Trophoblast cell (in vitro differentiated cells and primary cell): ENCODE measurements around the gene DLEC1.

Experiments used
- DNase-seq, 2 donors: peaks; one replicate each; pipeline ENCODE4 v3.0.0-alpha.2; 2016
- H2AFZ ChIP-seq: 2 replicates; pipeline ENCODE4 v1.6.1; 2013; ENCODE audit warnings: low read length, moderate library complexity, mild to moderate bottlenecking; ENCODE audit not compliant: insufficient read depth, poor library complexity
- H2AK5ac ChIP-seq: 2 replicates; pipeline ENCODE4 v1.6.1; 2013; ENCODE audit warnings: mild to moderate bottlenecking, low read length
- H2BK120ac ChIP-seq: 2 replicates; pipeline ENCODE4 v1.6.1; 2013; ENCODE audit warnings: low read length, mild to moderate bottlenecking, moderate library complexity; ENCODE audit not compliant: insufficient read depth, poor library complexity
- H2BK12ac ChIP-seq: 2 replicates; pipeline ENCODE4 v1.6.1; 2013; ENCODE audit warnings: mild to moderate bottlenecking, low read length, moderate library complexity
- H2BK5ac ChIP-seq: 2 replicates; pipeline ENCODE4 v1.6.1; 2013; ENCODE audit warnings: low read length, low read depth, moderate library complexity, mild to moderate bottlenecking; ENCODE audit not compliant: poor library complexity
- H3K14ac ChIP-seq: 2 replicates; pipeline ENCODE4 v1.6.1; 2013; ENCODE audit warnings: mild to moderate bottlenecking, low read length
- H3K18ac ChIP-seq: 2 replicates; pipeline ENCODE4 v1.6.1; 2013; ENCODE audit warnings: mild to moderate bottlenecking, low read length
- H3K23ac ChIP-seq: 2 replicates; pipeline ENCODE4 v1.6.1; 2013; ENCODE audit warnings: low read length
- H3K27ac ChIP-seq: 2 replicates; pipeline ENCODE4 v1.5.1; 2013; ENCODE audit warnings: low read depth, mild to moderate bottlenecking, inconsistent platforms, low read length, moderate library complexity
- H3K27me3 ChIP-seq: 2 replicates; pipeline ENCODE4 v1.6.1; 2013; ENCODE audit warnings: inconsistent platforms, mild to moderate bottlenecking, low read length, moderate library complexity; ENCODE audit not compliant: insufficient read depth
- H3K36me3 ChIP-seq, 2 experiments: 1 replicate in 1 of 2; 2 replicates in 1 of 2; pipeline ENCODE4 v1.6.1; 2013; ENCODE audit warnings: low read length in 2 of 2, mild to moderate bottlenecking in 2 of 2, moderate library complexity in 1 of 2; ENCODE audit not compliant: insufficient read depth in 2 of 2, control insufficient read depth in 1 of 2
- H3K4ac ChIP-seq: 2 replicates; pipeline ENCODE4 v1.6.1; 2013; ENCODE audit warnings: low read depth, mild to moderate bottlenecking, low read length, moderate library complexity
- H3K4me1 ChIP-seq, 2 experiments: 1 replicate in 1 of 2; 2 replicates in 1 of 2; pipeline ENCODE4 v1.6.1; 2013; ENCODE audit warnings: low read length in 2 of 2, mild to moderate bottlenecking in 2 of 2, moderate library complexity in 1 of 2; ENCODE audit not compliant: insufficient read depth in 2 of 2, control insufficient read depth in 1 of 2
- H3K4me2 ChIP-seq: 2 replicates; pipeline ENCODE4 v1.6.1; 2013; ENCODE audit warnings: inconsistent platforms, mild to moderate bottlenecking, low read length, moderate library complexity
- H3K4me3 ChIP-seq: 2 replicates; pipeline ENCODE4 v1.5.1; 2013; ENCODE audit warnings: mild to moderate bottlenecking, low read depth, low read length, inconsistent platforms
- H3K79me1 ChIP-seq: one replicate; pipeline ENCODE4 v1.6.1; 2013; ENCODE audit warnings: low read length
- H3K79me2 ChIP-seq: 2 replicates; pipeline ENCODE4 v1.6.1; 2013; ENCODE audit warnings: low read length, mild to moderate bottlenecking; ENCODE audit not compliant: control insufficient read depth, insufficient read depth, poor library complexity
- H3K9ac ChIP-seq: 2 replicates; pipeline ENCODE4 v1.6.1; 2013; ENCODE audit warnings: mild to moderate bottlenecking, low read length
- H3K9me3 ChIP-seq: 2 replicates; pipeline ENCODE4 v1.6.1; 2013; ENCODE audit warnings: low read depth, mild to moderate bottlenecking, control low read depth, inconsistent platforms, low read length; ENCODE audit not compliant: insufficient read depth
- H4K12ac ChIP-seq: 2 replicates; pipeline ENCODE4 v1.6.1; 2013; ENCODE audit warnings: low read depth, mild to moderate bottlenecking, low read length, moderate library complexity
- H4K8ac ChIP-seq: 2 replicates; pipeline ENCODE4 v1.6.1; 2013; ENCODE audit warnings: low read depth, mild to moderate bottlenecking, low read length, moderate library complexity
- H4K91ac ChIP-seq: one replicate; pipeline ENCODE4 v1.6.1; 2013; ENCODE audit warnings: low read depth, mild to moderate bottlenecking, low read length, moderate library complexity
- WGBS: extraction: QIAGEN DNeasy Blood & Tissue Kit; methylation state at CpG from one replicate; pipeline ENCODE4 v1.1.7; 2013; ENCODE audit warnings: missing lambda C conversion rate; ENCODE audit not compliant: insufficient read length, insufficient coverage; ENCODE audit errors: extremely low coverage; 5-methylcytosine and 5-hydroxymethylcytosine counted together

Gene DLEC1

DNA sequence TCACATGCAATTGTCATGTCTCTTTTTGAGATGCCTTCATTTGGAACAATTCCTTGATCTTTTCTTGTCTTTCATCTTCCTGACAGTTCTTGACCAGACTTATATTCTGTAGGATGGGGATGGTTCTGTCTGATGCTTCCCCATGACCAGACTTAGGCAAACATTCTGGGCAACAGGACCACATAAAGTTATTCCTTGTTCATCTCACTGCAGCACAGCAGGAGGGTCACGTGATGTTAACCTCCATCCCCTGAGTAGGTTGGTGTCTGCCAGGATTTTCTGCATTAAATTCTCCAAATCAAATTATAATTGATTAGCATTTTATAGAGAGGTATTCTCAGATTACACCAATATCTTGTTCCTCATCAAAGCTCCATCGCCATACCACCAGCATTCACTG, 7.8 kb downstream of the DLEC1 start:
- H3K4ac ChIP-seq = no peak overlapping the region
- no peaks in the 10 kb centered on the region for H3K79me2 ChIP-seq
- no peak overlapping the region for H3K14ac ChIP-seq
- H2AFZ ChIP-seq = no peak overlapping the region
- H3K4me2 ChIP-seq = no peak overlapping the region
- no CpG with 5 or more reads among the region's 2 CpGs for WGBS
- no peak overlapping the region for H3K9ac ChIP-seq
- H3K36me3 ChIP-seq = no peaks in the 10 kb centered on the region
- no peak overlapping the region for H3K18ac ChIP-seq
- H3K9me3 ChIP-seq = peaks cover 3% of the 10 kb centered on the region
- no peak overlapping the region for H2BK12ac ChIP-seq
- H4K12ac ChIP-seq = no peak overlapping the region
- H2BK5ac ChIP-seq = no peak overlapping the region
- no peak overlapping the region for H3K23ac ChIP-seq
- H3K4me3 ChIP-seq = no peak overlapping the region
- H3K27ac ChIP-seq = no peak overlapping the region
- no peak overlapping the region for H2AK5ac ChIP-seq
- no peaks in the 10 kb centered on the region for H3K79me1 ChIP-seq
- no peak overlapping the region for H4K8ac ChIP-seq
- H3K4me1 ChIP-seq = no peaks in the 10 kb centered on the region
- DNase-seq = no peak
- no peak overlapping the region for H2BK120ac ChIP-seq
- no peak overlapping the region for H4K91ac ChIP-seq
- peaks cover 2% of the 10 kb centered on the region for H3K27me3 ChIP-seq

DNA sequence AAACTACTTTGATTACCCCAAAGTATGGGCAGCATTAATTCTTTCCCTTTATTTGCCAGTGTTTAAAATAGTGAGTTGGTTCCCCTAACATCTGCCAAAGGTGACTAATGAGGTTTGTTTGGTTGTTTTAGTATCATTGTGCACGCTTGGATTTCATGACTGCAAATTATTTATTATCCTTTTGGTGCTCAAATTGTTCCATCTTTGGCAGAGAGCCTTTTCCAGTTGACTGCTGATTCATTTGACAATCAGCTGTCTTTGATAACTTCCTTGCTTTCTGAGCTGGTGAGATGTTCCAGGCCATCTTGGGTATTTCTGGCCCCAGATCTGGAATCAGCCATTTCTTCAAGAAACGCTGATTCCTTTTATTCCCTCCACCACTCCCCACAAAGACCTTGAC, 8.9 kb downstream of the DLEC1 start:
- Histone ChIP-seq H3K79me1 (no peaks in the 10 kb centered on the region), H3K27me3 (peaks cover 2% of the 10 kb centered on the region), H3K18ac (no peak overlapping the region), H3K4me3 (no peak overlapping the region), H3K36me3 (no peaks in the 10 kb centered on the region), H2BK5ac (no peak overlapping the region), H3K23ac (no peak overlapping the region), H2BK120ac (no peak overlapping the region), H3K9me3 (peaks cover 10% of the 10 kb centered on the region), H2AFZ (no peak overlapping the region), H3K9ac (no peak overlapping the region), H4K8ac (no peak overlapping the region), H2AK5ac (no peak overlapping the region), H3K27ac (no peak overlapping the region), H2BK12ac (no peak overlapping the region), H3K4me2 (no peak overlapping the region), H3K4ac (no peak overlapping the region), H3K4me1 (no peaks in the 10 kb centered on the region), H4K12ac (no peak overlapping the region), H3K79me2 (no peaks in the 10 kb centered on the region), H4K91ac (no peak overlapping the region), H3K14ac (no peak overlapping the region)
- WGBS = no CpG with 5 or more reads among the region's 2 CpGs
- no peak for DNase-seq

DNA sequence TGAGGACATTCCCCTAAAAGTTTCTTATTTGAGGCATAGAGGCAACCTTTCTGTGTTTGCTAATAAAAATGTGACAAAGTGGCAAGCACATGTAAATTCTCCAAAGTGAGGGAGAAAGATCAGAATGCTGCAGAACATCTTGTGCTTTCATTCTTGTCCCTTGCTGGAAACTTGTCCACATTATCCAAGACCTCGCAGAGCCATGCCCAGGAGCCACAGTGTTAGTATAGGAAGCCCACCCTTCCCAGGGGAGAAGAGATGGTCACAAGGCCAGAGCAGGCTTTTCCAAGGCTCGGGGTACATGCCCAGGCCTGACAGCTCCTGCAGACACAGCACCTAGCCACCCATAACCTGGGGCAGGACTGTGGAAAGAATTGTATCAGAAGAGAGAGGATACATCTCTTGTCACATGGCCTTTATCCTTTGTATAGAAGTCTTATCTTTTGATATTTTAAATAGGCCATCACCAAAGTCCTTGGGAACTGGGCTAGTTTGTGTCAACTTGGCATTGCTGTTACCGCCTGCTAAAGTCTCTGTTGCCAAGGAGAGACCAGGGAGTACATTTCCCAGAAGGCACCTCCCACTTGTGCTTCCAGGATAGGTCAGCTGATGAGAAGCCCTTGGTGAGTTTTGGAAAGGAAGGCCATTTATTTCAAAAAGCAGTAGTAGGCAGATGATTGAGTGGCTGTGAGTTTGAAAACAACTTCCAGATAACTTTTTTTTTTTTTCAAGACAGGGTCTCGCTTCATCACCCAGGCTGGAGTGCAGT, 10.5 kb downstream of the DLEC1 start:
- Histone ChIP-seq H3K27ac (no peak overlapping the region), H2AFZ (no peak overlapping the region), H3K4me1 (no peaks in the 10 kb centered on the region), H2BK5ac (no peak overlapping the region), H2BK12ac (no peak overlapping the region), H4K12ac (no peak overlapping the region), H3K18ac (no peak overlapping the region), H3K14ac (no peak overlapping the region), H2AK5ac (no peak overlapping the region), H3K27me3 (peaks cover 2% of the 10 kb centered on the region), H3K9me3 (peaks cover 10% of the 10 kb centered on the region), H3K79me1 (no peaks in the 10 kb centered on the region), H3K4me2 (no peak overlapping the region), H3K79me2 (no peaks in the 10 kb centered on the region), H4K8ac (no peak overlapping the region), H3K4me3 (no peak overlapping the region), H4K91ac (no peak overlapping the region), H3K36me3 (no peaks in the 10 kb centered on the region), H3K23ac (no peak overlapping the region), H3K4ac (no peak overlapping the region), H3K9ac (no peak overlapping the region), H2BK120ac (no peak overlapping the region)
- no peak for DNase-seq
- no CpG with 5 or more reads among the region's 4 CpGs for WGBS

DNA sequence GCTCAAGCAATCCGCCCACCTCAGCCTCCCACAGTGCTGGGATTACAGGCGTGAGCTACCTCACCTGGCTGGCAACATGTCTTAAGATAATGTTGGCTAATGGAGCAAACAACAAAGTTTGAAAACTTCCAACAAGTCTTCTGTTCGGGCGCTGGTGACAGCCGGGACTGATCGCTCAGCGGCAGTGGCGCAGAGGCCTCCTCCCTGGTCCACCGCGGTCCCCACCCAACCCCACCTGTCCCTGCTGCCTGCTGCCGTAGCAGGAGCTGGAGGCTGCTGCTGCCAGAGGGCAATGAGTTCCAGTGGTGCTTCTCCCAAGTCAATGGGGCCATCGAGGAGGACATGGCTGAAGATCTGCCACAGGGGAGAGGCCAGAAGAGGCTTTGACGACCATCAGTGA, 12.1 kb downstream of the DLEC1 start:
- Histone ChIP-seq H4K12ac (no peak overlapping the region), H3K4me1 (no peaks in the 10 kb centered on the region), H2BK5ac (no peak overlapping the region), H3K4ac (no peak overlapping the region), H2BK120ac (no peak overlapping the region), H3K4me2 (no peak overlapping the region), H3K27me3 (peaks cover 2% of the 10 kb centered on the region), H3K23ac (no peak overlapping the region), H3K14ac (no peak overlapping the region), H3K36me3 (no peaks in the 10 kb centered on the region), H3K79me2 (no peaks in the 10 kb centered on the region), H4K91ac (no peak overlapping the region), H3K18ac (no peak overlapping the region), H2AK5ac (no peak overlapping the region), H2BK12ac (no peak overlapping the region), H2AFZ (no peak overlapping the region), H3K79me1 (no peaks in the 10 kb centered on the region), H4K8ac (no peak overlapping the region), H3K27ac (no peak overlapping the region), H3K4me3 (no peak overlapping the region), H3K9me3 (peaks cover 10% of the 10 kb centered on the region), H3K9ac (no peak overlapping the region)
- no peak for DNase-seq
- no CpG with 5 or more reads among the region's 13 CpGs for WGBS
